HG02938 (cell line): ENCODE data around the gene C16orf90.
"Not testable (repeated sequence)": the region's sequence is repeated elsewhere in the genome, so short reads cannot be mapped to it uniquely, and the experiment has no call there.

Experiments used
- ATAC-seq: cut with Tn5 transposase; IDR thresholded peaks from one replicate; pipeline ENCODE4 v1.9.1; 2021; ENCODE audit warnings: mild to moderate bottlenecking, moderate library complexity; ENCODE audit not compliant: unreplicated experiment

Gene C16orf90

GRCh38 chr16:3495176-3495575, at the start of gene C16orf90:
TSS of gene C16orf90 (minus strand) at chr16:3495489. CDS start at chr16:3495421, 68 bp downstream.
- no peak for ATAC-seq

GRCh38 chr16:3542601-3543373, 47.5 kb upstream of the C16orf90 start:
- no peak for ATAC-seq

- no peak for ATAC-seq
Observed at GRCh38 chr16:3541527-3542155, 46.4 kb upstream of the C16orf90 start.

- no peak for ATAC-seq
Observed at GRCh38 chr16:3538222-3538621, 42.9 kb upstream of the C16orf90 start.

- no peak for ATAC-seq
Observed at GRCh38 chr16:3536851-3537250, 41.6 kb upstream of the C16orf90 start.

- no peak for ATAC-seq
Observed at GRCh38 chr16:3536271-3536731, 41.0 kb upstream of the C16orf90 start.

- ATAC-seq, result no peak
Observed at GRCh38 chr16:3534126-3534525, 38.8 kb upstream of the C16orf90 start.

- no peak for ATAC-seq
Observed at GRCh38 chr16:3532741-3533140, 37.5 kb upstream of the C16orf90 start.

GRCh38 chr16:3530371-3530914, 35.2 kb upstream of the C16orf90 start:
- no peak for ATAC-seq

GRCh38 chr16:3529175-3529574, 33.9 kb upstream of the C16orf90 start:
- no peak for ATAC-seq

GRCh38 chr16:3528406-3528805, 33.1 kb upstream of the C16orf90 start:
- no peak for ATAC-seq

GRCh38 chr16:3527216-3527829, 32.0 kb upstream of the C16orf90 start:
- not testable (repeated sequence) for ATAC-seq

GRCh38 chr16:3525951-3526350, 30.7 kb upstream of the C16orf90 start:
- no peak for ATAC-seq

GRCh38 chr16:3523281-3523680, 28.0 kb upstream of the C16orf90 start:
- ATAC-seq, result no peak

- no peak for ATAC-seq
Observed at GRCh38 chr16:3520841-3521240, 25.6 kb upstream of the C16orf90 start.

- ATAC-seq, result no peak
Observed at GRCh38 chr16:3520413-3520812, 25.1 kb upstream of the C16orf90 start.

GRCh38 chr16:3519581-3519980, 24.3 kb upstream of the C16orf90 start:
- ATAC-seq, result no peak

- ATAC-seq, result no peak
Observed at GRCh38 chr16:3518986-3519348, 23.7 kb upstream of the C16orf90 start.

GRCh38 chr16:3518292-3518985, 23.1 kb upstream of the C16orf90 start:
- ATAC-seq, result no peak

GRCh38 chr16:3515897-3516296, 20.6 kb upstream of the C16orf90 start:
- ATAC-seq, result no peak

- ATAC-seq, result no peak
Observed at GRCh38 chr16:3514621-3515020, 19.3 kb upstream of the C16orf90 start.
